H9 (cell line): ENCODE data around the gene CRIP2. TPM values are rescaled to one million over a fixed set of nuclear protein-coding genes. Genes with fewer than 3 reads are reported as not detected.

ENCODE experiments used
- DNase-seq: peaks from one replicate; pipeline ENCODE4 v3.0.0-alpha.2; 2017
- H2AFZ ChIP-seq: one replicate; pipeline ENCODE4 v1.6.1; 2013; ENCODE audit warnings: mild to moderate bottlenecking, low read length, control low read depth, moderate library complexity
- H2AK5ac ChIP-seq: 2 replicates; pipeline ENCODE4 v1.6.1; 2013; ENCODE audit warnings: low read length, control low read depth, mixed read lengths; ENCODE audit not compliant: insufficient read length
- H2BK120ac ChIP-seq: one replicate; pipeline ENCODE4 v1.6.1; 2013; ENCODE audit warnings: low read depth, mild to moderate bottlenecking, low read length, control low read depth, inconsistent platforms; ENCODE audit not compliant: poor library complexity, severe bottlenecking
- H2BK12ac ChIP-seq: 2 replicates; pipeline ENCODE4 v1.6.1; 2013; ENCODE audit warnings: low read length, control low read depth, mixed read lengths, low read depth; ENCODE audit not compliant: insufficient read length
- H2BK15ac ChIP-seq: 2 replicates; pipeline ENCODE4 v1.6.1; 2013; ENCODE audit warnings: low read depth, low read length, control low read depth
- H2BK20ac ChIP-seq: one replicate; pipeline ENCODE4 v1.6.1; 2013; ENCODE audit warnings: low read depth, mild to moderate bottlenecking, low read length, control low read depth, inconsistent platforms; ENCODE audit not compliant: poor library complexity, severe bottlenecking
- H2BK5ac ChIP-seq: 2 replicates; pipeline ENCODE4 v1.6.1; 2013; ENCODE audit warnings: low read length, control low read depth, mixed read lengths; ENCODE audit not compliant: insufficient read length
- H3K14ac ChIP-seq: 2 replicates; pipeline ENCODE4 v1.6.1; 2013; ENCODE audit warnings: low read length, control low read depth; ENCODE audit not compliant: insufficient read depth
- H3K18ac ChIP-seq: 2 replicates; pipeline ENCODE4 v1.6.1; 2013; ENCODE audit warnings: low read depth, mild to moderate bottlenecking, mixed read lengths, low read length, control low read depth; ENCODE audit not compliant: insufficient read length
- H3K23ac ChIP-seq: 2 replicates; pipeline ENCODE4 v1.6.1; 2013; ENCODE audit warnings: low read length, control low read depth, mixed read lengths, low read depth; ENCODE audit not compliant: insufficient read length
- H3K23me2 ChIP-seq: 2 replicates; pipeline ENCODE4 v1.6.1; 2013; ENCODE audit warnings: low read depth, mild to moderate bottlenecking, mixed read lengths, low read length, control low read depth; ENCODE audit not compliant: insufficient read length, poor library complexity, severe bottlenecking
- H3K27ac ChIP-seq: 2 replicates; pipeline ENCODE4 v1.5.1; 2013; ENCODE audit warnings: low read length, control low read depth, mixed read lengths, low read depth; ENCODE audit not compliant: insufficient read length
- H3K27me3 ChIP-seq: 2 replicates; pipeline ENCODE4 v1.6.1; 2013; ENCODE audit warnings: low read length, control low read depth, inconsistent platforms; ENCODE audit not compliant: insufficient read depth
- H3K4ac ChIP-seq: 2 replicates; pipeline ENCODE4 v1.6.1; 2013; ENCODE audit warnings: low read depth, mild to moderate bottlenecking, control low read depth, inconsistent platforms, low read length, moderate library complexity
- H3K4me1 ChIP-seq: 2 replicates; pipeline ENCODE4 v1.6.1; 2013; ENCODE audit warnings: low read length, control low read depth, inconsistent platforms; ENCODE audit not compliant: insufficient read depth
- H3K4me2 ChIP-seq: 2 replicates; pipeline ENCODE4 v1.6.1; 2013; ENCODE audit warnings: low read length, control low read depth, mixed read lengths; ENCODE audit not compliant: insufficient read length, insufficient read depth
- H3K56ac ChIP-seq: 2 replicates; pipeline ENCODE4 v1.6.1; 2013; ENCODE audit warnings: low read depth, mild to moderate bottlenecking, mixed read lengths, low read length, control low read depth; ENCODE audit not compliant: insufficient read length
- H3K79me1 ChIP-seq: 2 replicates; pipeline ENCODE4 v1.6.1; 2013; ENCODE audit warnings: low read depth, mild to moderate bottlenecking, moderate library complexity, low read length, control low read depth, inconsistent platforms; ENCODE audit not compliant: insufficient read depth, poor library complexity, severe bottlenecking
- H3K79me2 ChIP-seq: 2 replicates; pipeline ENCODE4 v1.6.1; 2013; ENCODE audit warnings: low read length, control low read depth, inconsistent platforms; ENCODE audit not compliant: insufficient read depth
- H3K9ac ChIP-seq: 2 replicates; pipeline ENCODE4 v1.6.1; 2013; ENCODE audit warnings: low read length, control low read depth, mixed read lengths; ENCODE audit not compliant: insufficient read length; ENCODE audit errors: extremely low read depth
- H3K9me3 ChIP-seq: one replicate; pipeline ENCODE4 v1.6.1; 2013; ENCODE audit warnings: low read depth, low read length, inconsistent platforms; ENCODE audit not compliant: control insufficient read depth
- H3T11ph ChIP-seq: one replicate; pipeline ENCODE4 v1.6.1; 2013; ENCODE audit warnings: mild to moderate bottlenecking, low read length, control low read depth, inconsistent platforms
- H4K20me1 ChIP-seq: one replicate; pipeline ENCODE4 v1.6.1; 2013; ENCODE audit not compliant: control insufficient read depth, insufficient read length, insufficient read depth
- H4K5ac ChIP-seq: 2 replicates; pipeline ENCODE4 v1.6.1; 2013; ENCODE audit warnings: low read depth, mild to moderate bottlenecking, mixed read lengths, low read length, control low read depth; ENCODE audit not compliant: insufficient read length
- H4K8ac ChIP-seq: replicated peaks from 2 replicates; pipeline ENCODE4 v1.6.1; 2013; ENCODE audit warnings: low read length, control low read depth, mixed read lengths, low read depth; ENCODE audit not compliant: insufficient read length
- H4K91ac ChIP-seq: 2 replicates; pipeline ENCODE4 v1.6.1; 2013; ENCODE audit warnings: low read depth, mild to moderate bottlenecking, moderate library complexity, mixed read lengths, low read length, control low read depth; ENCODE audit not compliant: insufficient read length
- H3K27ac Mint-ChIP-seq, 3 experiments: 2 replicates in 2 of 3; 3 replicates in 1 of 3; pipeline ENCODE4 v1.8.0; 2020 to 2021; ENCODE audit warnings: mixed read lengths in 3 of 3, mild to moderate bottlenecking in 1 of 3, moderate library complexity in 1 of 3
- H3K27me3 Mint-ChIP-seq: 2 replicates; pipeline ENCODE4 v1.8.0; 2021; ENCODE audit warnings: low read depth, mild to moderate bottlenecking, moderate library complexity, mixed read lengths
- H3K36me3 Mint-ChIP-seq, 3 experiments: 2 replicates in 2 of 3; 3 replicates in 1 of 3; pipeline ENCODE4 v1.8.0; 2020 to 2021; ENCODE audit warnings: low read depth in 3 of 3, mixed read lengths in 3 of 3; ENCODE audit not compliant: insufficient read depth in 1 of 3
- H3K4me1 Mint-ChIP-seq, 2 experiments: 2 replicates each; pipeline ENCODE4 v1.8.0; 2020; ENCODE audit warnings: mixed read lengths in 2 of 2
- H3K4me3 Mint-ChIP-seq, 2 experiments: 2 replicates in 1 of 2; 3 replicates in 1 of 2; pipeline ENCODE4 v1.8.0; 2020 to 2021; ENCODE audit warnings: mild to moderate bottlenecking in 2 of 2, mixed read lengths in 2 of 2, moderate library complexity in 1 of 2
- H3K9me3 Mint-ChIP-seq, 2 experiments: 2 replicates in 1 of 2; 3 replicates in 1 of 2; pipeline ENCODE4 v1.8.0; 2020; ENCODE audit warnings: mild to moderate bottlenecking in 2 of 2, mixed read lengths in 2 of 2, moderate library complexity in 1 of 2
- WGBS: extraction: QIAGEN DNeasy Blood & Tissue Kit; methylation state at CpG from one replicate; pipeline ENCODE4 v1.1.7; 2013; ENCODE audit warnings: missing lambda C conversion rate, low lambda C conversion rate, mixed read lengths; ENCODE audit not compliant: insufficient read length; ENCODE audit errors: extremely low coverage; 5-methylcytosine and 5-hydroxymethylcytosine counted together
- total RNA-seq: library from RNA; stranded (reverse); gene quantifications from 2 replicates; pipeline ENCODE4 v1.2.1, GENCODE V29; 2021
- TF ChIP-seq, protein P1 (sequence below): fragments of 200-600 bp; sonication (generic); conservative IDR thresholded peaks from 3 replicates; pipeline ENCODE4 v1.8.0; 2021; ENCODE audit warnings: antibody characterized with exemption, mild to moderate bottlenecking

CRIP2 gene
- total RNA-seq, 1 experiment from 2014 or later: 5.7 TPM

GRCh38 chr14:105439710-105440553, 34.7 kb upstream of the CRIP2 start:
- Histone ChIP-seq H3K79me2 (peaks cover 14% of the 10 kb centered on the region; the same call in 1 of the 2 replicates), H3K14ac (no peak overlapping the region), H3K9ac (no peak overlapping the region), H3K27ac (no peak overlapping the region), H4K20me1 (no peaks in the 10 kb centered on the region), H4K8ac (no peak overlapping the region), H4K91ac (no peak overlapping the region), H2AK5ac (no peak overlapping the region), H3K18ac (no peak overlapping the region), H3K9me3 (no peaks in the 10 kb centered on the region), H2AFZ (no peak overlapping the region), H4K5ac (no peak overlapping the region), H2BK12ac (no peak overlapping the region), H3K4me1 (no peaks in the 10 kb centered on the region), H2BK20ac (no peak overlapping the region), H3K23ac (no peak overlapping the region), H2BK15ac (no peak overlapping the region), H2BK5ac (no peak overlapping the region), H3T11ph (no peak overlapping the region), H2BK120ac (no peak overlapping the region), H3K27me3 (no peaks in the 10 kb centered on the region), H3K79me1 (peaks cover 2% of the 10 kb centered on the region), H3K56ac (no peak overlapping the region), H3K4me2 (no peak overlapping the region), H3K4ac (no peak overlapping the region), H3K23me2 (no peaks in the 10 kb centered on the region)
- no CpG with 5 or more reads among the region's 33 CpGs for WGBS
- H3K4me3 Mint-ChIP-seq: no peak overlapping the region
- H3K9me3 Mint-ChIP-seq: no peaks in the 10 kb centered on the region
- H3K27me3 Mint-ChIP-seq: no peaks in the 10 kb centered on the region
- TF ChIP-seq, protein P1, sequence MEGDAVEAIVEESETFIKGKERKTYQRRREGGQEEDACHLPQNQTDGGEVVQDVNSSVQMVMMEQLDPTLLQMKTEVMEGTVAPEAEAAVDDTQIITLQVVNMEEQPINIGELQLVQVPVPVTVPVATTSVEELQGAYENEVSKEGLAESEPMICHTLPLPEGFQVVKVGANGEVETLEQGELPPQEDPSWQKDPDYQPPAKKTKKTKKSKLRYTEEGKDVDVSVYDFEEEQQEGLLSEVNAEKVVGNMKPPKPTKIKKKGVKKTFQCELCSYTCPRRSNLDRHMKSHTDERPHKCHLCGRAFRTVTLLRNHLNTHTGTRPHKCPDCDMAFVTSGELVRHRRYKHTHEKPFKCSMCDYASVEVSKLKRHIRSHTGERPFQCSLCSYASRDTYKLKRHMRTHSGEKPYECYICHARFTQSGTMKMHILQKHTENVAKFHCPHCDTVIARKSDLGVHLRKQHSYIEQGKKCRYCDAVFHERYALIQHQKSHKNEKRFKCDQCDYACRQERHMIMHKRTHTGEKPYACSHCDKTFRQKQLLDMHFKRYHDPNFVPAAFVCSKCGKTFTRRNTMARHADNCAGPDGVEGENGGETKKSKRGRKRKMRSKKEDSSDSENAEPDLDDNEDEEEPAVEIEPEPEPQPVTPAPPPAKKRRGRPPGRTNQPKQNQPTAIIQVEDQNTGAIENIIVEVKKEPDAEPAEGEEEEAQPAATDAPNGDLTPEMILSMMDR: 0 out of 3 replicates have a peak, but pooled peaks have one; percentile 17
- H3K27ac Mint-ChIP-seq: no peak overlapping the region
- no peak for DNase-seq
- peaks cover 2 to 3% of the 10 kb centered on the region in 2 experiments; a peak in 3 of 4 replicates for H3K4me1 Mint-ChIP-seq
- H3K36me3 Mint-ChIP-seq: peaks cover 12 to 33% (median 28%) of the 10 kb centered on the region in 3 experiments; a peak in 6 of 7 replicates
